ENCODE measurements around the gene RALGAPA1. TPM values are rescaled to one million over a fixed set of nuclear protein-coding genes. Genes with fewer than 3 reads are reported as not detected.

The RALGAPA1 gene
- total RNA-seq, 1 donor from 2014 or later = 61.0 TPM

- no peak overlapping the region for H3K27ac Mint-ChIP-seq (ENCODE audit: unreplicated experiment)
- no peaks in the 10 kb centered on the region for H3K27me3 Mint-ChIP-seq (ENCODE audit: unreplicated experiment)
- no peaks in the 10 kb centered on the region for H3K36me3 Mint-ChIP-seq (ENCODE audit: unreplicated experiment)
- DNase-seq = no peak
- TF ChIP-seq CTCF (IDR thresholded peaks at IDR 0.05; ENCODE audit: partially characterized antibody, unreplicated experiment) = no peak
- H3K4me1 Mint-ChIP-seq (ENCODE audit: low read depth, unreplicated experiment) = no peaks in the 10 kb centered on the region
- no peak overlapping the region for H3K4me3 Mint-ChIP-seq (ENCODE audit: unreplicated experiment)
- no peaks in the 10 kb centered on the region for H3K9me3 Mint-ChIP-seq (ENCODE audit: unreplicated experiment)
Measured at GRCh38 chr14:35669782-35670181, 139.3 kb downstream of the RALGAPA1 start.

GRCh38 chr14:35666429-35667043 lies 142.6 kb downstream of the RALGAPA1 start:
- Mint-ChIP-seq H3K27me3 (ENCODE audit: unreplicated experiment) (no peaks in the 10 kb centered on the region), H3K27ac (ENCODE audit: unreplicated experiment) (no peak overlapping the region), H3K4me3 (ENCODE audit: unreplicated experiment) (no peak overlapping the region), H3K36me3 (ENCODE audit: unreplicated experiment) (no peaks in the 10 kb centered on the region), H3K4me1 (ENCODE audit: low read depth, unreplicated experiment) (peaks cover 2% of the 10 kb centered on the region), H3K9me3 (ENCODE audit: unreplicated experiment) (peaks cover 2% of the 10 kb centered on the region)
- TF ChIP-seq CTCF (IDR thresholded peaks at IDR 0.05; ENCODE audit: partially characterized antibody, unreplicated experiment) = no peak
- DNase-seq = no peak

DNA sequence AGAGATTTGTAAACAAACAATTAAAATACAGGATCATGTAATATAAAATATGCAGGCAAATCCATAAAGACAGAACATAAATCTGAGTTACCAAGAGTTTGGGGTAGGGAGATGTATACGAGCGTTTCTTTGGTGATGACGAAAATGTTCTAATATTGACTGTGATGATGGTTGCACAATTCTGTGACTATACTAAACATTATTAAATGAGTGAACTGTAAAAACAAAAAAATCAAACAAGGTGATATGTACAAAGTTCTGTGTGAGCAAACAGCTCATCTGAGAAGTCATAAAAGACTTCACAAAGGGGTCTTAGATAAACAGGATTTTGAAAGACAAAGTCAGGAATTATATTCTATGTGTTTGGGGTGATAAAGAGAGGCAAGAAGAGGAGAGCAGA lies 147.2 kb downstream of the RALGAPA1 start:
- peaks cover 9% of the 10 kb centered on the region for H3K36me3 Mint-ChIP-seq (ENCODE audit: unreplicated experiment)
- no peaks in the 10 kb centered on the region for H3K27me3 Mint-ChIP-seq (ENCODE audit: unreplicated experiment)
- H3K9me3 Mint-ChIP-seq (ENCODE audit: unreplicated experiment) = peaks cover 2% of the 10 kb centered on the region
- H3K27ac Mint-ChIP-seq (ENCODE audit: unreplicated experiment) = no peak overlapping the region
- no peak for TF ChIP-seq CTCF (IDR thresholded peaks at IDR 0.05; ENCODE audit: partially characterized antibody, unreplicated experiment)
- no peak for DNase-seq
- H3K4me3 Mint-ChIP-seq (ENCODE audit: unreplicated experiment) = no peak overlapping the region
- peaks cover 8% of the 10 kb centered on the region for H3K4me1 Mint-ChIP-seq (ENCODE audit: low read depth, unreplicated experiment)

GRCh38 chr14:35653045-35653444 lies 156.1 kb downstream of the RALGAPA1 start:
- TF ChIP-seq CTCF (IDR thresholded peaks at IDR 0.05; ENCODE audit: partially characterized antibody, unreplicated experiment) = no peak
- H3K27ac Mint-ChIP-seq (ENCODE audit: unreplicated experiment) = no peak overlapping the region
- H3K4me1 Mint-ChIP-seq (ENCODE audit: low read depth, unreplicated experiment) = no peaks in the 10 kb centered on the region
- no peak for DNase-seq
- H3K27me3 Mint-ChIP-seq (ENCODE audit: unreplicated experiment) = no peaks in the 10 kb centered on the region
- H3K36me3 Mint-ChIP-seq (ENCODE audit: unreplicated experiment) = no peaks in the 10 kb centered on the region
- H3K9me3 Mint-ChIP-seq (ENCODE audit: unreplicated experiment) = peaks cover 1% of the 10 kb centered on the region
- H3K4me3 Mint-ChIP-seq (ENCODE audit: unreplicated experiment) = no peak overlapping the region

DNA sequence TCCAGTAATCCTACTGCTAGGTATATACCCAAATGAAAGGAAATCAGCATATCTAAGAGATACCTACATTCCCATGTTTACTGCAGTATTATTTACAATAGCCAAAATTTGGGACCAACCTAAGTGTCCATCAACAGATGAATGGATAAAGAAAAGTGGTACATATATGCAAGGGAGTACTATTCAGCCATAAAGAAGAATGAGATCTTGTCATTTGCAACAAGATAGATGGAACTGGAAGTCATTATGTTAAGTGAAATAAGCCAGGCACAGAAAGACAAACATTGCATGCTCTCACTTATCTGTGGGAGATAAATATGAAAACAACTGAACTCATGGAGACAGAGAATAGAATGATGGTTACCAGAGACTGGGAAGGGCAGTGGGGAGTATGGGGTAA lies 165.6 kb downstream of the RALGAPA1 start:
- no peaks in the 10 kb centered on the region for H3K9me3 Mint-ChIP-seq (ENCODE audit: unreplicated experiment)
- TF ChIP-seq CTCF (IDR thresholded peaks at IDR 0.05; ENCODE audit: partially characterized antibody, unreplicated experiment) = no peak
- no peak overlapping the region for H3K4me3 Mint-ChIP-seq (ENCODE audit: unreplicated experiment)
- no peak overlapping the region for H3K27ac Mint-ChIP-seq (ENCODE audit: unreplicated experiment)
- no peaks in the 10 kb centered on the region for H3K4me1 Mint-ChIP-seq (ENCODE audit: low read depth, unreplicated experiment)
- no peaks in the 10 kb centered on the region for H3K27me3 Mint-ChIP-seq (ENCODE audit: unreplicated experiment)
- DNase-seq = no peak
- peaks cover 18% of the 10 kb centered on the region for H3K36me3 Mint-ChIP-seq (ENCODE audit: unreplicated experiment)
